NK-92 (cell line): ENCODE measurements around the gene RNF115.
"Not testable (repeated sequence)": the region's sequence is repeated elsewhere in the genome, so short reads cannot be mapped to it uniquely, and the experiment has no call there.

Experiments used
- DNase-seq: peaks from one replicate; lab custom pipeline; 2025; ENCODE audit not compliant: unreplicated experiment; lab: John Stamatoyannopoulos, UW

The RNF115 gene

DNA sequence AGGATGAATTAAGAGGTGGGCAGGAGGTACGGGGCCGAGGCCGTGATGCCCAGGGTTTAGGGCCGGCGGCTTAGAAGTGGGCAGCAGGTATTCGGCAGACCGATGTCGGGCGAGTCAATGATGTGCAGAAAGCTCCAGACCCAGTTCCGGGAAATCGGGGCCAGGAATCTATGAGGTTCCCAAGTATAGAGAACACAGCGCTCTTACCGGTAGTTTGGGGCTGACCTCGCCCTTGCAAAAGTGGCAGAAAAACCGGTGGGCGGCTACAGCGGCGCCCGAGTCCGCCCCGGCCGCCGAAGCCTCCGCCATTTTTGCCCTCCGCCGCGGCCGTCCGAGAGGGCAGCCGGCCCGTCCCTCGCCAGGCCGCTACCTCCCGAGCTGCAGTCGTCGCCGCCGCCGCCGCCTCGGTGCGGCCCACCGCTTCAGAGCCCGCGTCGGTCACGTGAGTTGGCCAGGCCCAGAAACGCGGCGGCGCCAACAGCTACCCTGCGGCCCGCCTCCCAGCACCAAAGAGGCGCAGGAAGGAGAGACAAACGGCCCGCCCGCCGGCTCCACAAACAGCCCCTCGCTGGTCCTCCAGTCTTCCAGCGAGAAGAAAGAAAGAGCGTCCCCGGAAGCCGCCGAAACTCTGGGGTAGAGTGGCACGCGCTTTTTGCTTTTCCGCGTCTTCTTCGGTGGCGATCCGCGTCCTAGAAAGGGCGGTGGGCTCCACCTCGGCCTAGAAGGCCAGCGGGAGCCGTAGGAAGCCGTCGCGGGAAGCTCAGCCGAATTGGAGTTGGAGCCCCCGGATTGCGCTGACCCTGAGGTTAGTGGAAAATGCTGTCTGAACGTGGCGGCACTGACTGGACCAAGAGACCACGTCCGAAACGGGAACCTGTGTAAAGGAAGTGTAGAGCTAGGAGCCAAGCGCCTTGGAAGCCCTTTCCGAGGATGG, at the start of gene RNF115, which contains the start of gene POLR3C:
RNF115 (minus strand) TSS at position 531 of the 934 bp plus-strand sequence; CDS start at position 309, 222 bp downstream.
POLR3C (plus strand) TSS at position 636 of the 934 bp plus-strand sequence. CDS start 1,577 bp downstream, outside the sequence.
- peak; percentile 21 for DNase-seq

DNA sequence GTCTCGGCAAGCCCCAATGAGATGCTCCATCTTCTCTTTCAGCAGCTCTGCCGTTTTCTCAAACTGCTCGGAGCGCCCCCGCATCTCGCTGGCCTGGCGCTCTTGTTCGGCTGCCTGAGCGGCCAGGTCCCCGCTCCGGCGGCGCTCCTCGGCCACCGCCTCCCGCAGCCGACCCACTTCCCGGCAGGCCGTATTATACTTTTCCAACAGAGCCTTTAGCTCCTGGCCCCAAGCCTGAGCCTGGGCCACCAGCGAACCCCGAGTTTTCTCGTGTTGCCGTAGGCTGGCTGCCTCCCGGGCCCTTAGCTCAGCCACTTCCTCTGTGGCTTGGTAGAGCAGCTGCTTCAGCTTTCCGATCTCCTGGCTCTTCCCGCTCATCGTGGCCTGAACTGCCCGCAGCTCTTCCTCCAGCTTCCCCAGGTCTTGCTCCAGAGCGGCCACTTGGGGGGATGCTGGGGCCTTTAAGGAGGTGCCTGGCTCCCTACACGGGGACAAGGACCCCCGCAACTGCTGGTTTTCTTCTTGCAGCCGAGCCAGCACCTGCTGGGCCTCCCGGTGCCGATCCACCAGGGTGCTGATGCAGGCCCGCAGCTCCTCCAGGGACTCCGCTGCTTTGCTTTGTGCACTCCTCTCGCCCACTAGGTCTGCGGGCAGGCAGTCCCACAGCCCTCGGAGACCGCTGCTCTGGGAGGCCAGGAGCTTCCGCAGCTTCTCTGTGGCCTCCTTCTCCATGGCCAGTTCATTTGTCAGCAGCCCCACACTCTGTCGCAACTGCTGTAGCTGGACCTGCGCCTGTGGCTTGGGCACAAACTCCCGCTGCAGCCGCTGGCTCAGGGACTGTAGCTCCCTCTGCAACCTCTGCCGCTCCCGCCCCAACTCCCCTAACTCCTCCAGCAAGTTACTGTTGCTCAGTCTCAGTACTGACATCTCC, 48.4 kb upstream of the RNF115 start:
- DNase-seq: no peak

DNA sequence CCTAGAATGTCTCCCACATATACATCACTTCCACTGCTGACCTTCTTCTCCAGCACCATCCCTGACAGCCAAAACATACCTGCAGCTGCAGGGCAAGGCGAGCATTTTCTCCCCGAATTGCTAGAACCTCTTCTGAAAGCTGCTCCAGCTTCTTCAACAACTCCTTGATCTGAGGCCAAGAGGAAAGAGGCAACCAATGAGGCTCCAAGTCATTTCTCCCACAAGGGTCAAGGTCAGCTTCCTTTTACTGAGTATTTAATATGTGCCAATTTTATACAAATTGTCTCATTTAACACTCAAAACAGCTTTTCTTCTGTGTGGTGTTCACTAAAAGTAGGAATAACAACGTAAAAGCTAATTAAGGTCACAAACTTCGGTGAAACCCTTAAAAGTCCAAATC, 44.3 kb upstream of the RNF115 start:
- no peak for DNase-seq

DNA sequence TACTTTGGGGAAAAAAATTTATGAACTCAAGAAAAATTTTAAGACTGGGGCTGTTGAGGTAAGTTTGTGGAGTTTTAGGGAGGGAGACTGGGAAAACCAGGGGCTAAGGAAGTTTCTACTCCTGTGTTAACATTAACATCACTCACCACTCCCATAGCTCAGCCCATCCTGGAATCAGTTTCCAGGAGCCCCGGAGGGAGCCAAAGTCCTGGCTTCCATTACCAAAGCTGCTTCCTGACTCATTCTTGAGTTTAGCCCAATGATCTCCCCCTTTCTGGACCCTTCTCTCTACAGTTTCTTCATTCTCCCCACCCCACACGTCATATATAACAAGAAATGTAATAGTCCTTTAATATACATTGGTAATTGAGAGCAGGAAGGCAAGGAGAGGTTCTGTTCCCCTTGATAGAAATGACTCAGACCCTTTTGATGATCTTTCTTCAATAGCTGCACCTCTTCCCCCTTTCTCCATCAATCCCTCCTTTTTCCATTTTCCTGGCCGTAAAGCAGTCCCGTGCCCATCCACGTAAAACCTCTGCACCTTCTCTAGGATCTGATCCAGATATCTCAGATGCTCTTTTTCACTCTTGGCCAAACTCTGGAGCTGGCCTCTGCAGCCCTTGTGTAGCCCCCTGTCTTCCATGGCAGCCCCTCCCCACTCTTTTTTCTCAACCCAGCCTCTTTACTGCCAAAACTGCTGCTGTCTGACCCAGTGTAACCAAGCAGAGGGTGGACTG, 39.6 kb upstream of the RNF115 start:
- no peak for DNase-seq

GRCh38 chr1:145859491-145860023, 35.7 kb upstream of the RNF115 start:
- no peak for DNase-seq

DNA sequence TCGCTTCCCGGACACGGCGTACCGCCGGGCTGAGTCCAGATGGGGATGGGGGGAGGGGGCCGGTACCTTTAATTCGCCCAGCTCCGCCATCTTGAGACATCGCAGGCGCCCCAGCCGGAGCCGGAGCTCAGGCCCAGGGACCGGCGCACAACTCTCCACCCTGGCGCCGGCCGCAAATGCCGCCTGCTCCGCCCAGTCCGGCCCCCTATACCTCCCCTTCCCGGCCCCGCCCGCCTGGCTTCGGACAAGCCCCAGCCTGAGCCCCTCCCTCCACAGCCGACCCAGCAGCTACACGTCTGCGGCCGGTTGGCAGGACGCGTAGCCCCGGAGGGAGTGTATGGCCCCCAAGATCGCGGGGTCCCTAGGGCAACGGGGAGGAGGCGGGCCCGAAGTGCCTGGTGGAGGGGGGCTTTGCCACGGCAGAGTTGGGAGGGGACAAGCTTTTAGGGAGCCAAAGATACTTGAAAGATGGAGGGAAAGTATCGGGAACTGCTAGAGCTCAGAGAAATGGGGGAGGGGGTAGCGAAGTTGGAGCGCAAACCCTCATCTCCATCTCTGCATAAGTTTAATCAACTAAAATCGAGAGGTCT, 35.1 kb upstream of the RNF115 start, which contains the start of gene PIAS3:
PIAS3 (minus strand) TSS at position 181 of the 590 bp plus-strand sequence; CDS start at position 90, 91 bp downstream.
- peak; percentile 34 for DNase-seq

DNA sequence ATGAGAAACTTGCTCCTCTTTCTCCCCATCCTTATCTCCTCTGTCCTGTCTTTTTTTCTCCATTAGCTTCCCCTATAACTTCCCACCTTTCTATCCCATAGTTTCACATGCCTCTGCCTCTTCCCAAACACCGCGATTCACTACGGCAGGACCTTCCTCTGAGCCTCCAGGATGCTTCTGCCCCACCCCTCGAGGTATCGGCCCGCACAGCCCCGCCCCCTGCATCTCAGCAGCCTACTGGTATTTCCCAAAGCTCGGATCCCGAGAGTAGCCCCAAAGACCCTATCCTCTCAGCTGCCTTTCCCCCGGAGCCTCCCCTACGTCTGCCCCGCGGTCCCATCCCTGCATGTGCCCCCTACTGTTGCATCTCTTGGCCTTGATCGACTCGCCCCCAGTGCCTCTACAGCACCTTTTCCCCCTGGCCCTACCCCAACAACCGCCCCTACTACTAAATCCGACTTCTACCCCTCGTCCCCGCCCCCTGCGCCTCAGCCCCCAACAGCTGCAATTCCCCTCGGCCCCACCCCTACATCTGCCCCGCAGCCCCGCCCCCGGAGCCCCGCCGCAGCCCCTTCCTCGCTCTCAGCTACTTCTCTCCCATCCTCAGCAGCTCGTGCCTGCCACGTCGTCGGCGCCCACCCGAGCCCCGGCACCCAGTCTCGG, 34.5 kb upstream of the RNF115 start:
- no peak for DNase-seq

GRCh38 chr1:145857170-145857569, 33.3 kb upstream of the RNF115 start:
- no peak for DNase-seq

GRCh38 chr1:145855426-145855948, 31.6 kb upstream of the RNF115 start:
- DNase-seq: no peak

GRCh38 chr1:145849356-145850160, 25.7 kb upstream of the RNF115 start:
- DNase-seq: no peak

DNA sequence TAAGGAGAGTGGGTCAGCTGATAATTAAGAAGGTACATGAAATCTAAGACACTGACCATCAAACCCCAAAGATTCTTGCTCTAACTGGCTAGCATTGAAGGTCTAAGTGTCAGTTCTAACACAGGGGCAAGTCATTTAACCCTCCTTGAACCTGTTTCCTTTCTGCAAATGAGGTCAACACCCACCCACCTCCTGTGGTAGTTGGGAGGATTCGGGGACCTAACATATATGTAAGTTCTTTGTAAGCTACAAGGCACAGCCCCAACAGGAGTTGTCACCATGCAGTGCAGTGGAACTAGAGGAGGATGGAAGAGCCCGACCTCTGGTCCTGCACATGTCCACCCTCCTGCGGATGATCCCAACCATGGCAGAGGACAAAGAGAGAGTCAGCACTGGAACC, 23.9 kb upstream of the RNF115 start:
- DNase-seq: no peak

DNA sequence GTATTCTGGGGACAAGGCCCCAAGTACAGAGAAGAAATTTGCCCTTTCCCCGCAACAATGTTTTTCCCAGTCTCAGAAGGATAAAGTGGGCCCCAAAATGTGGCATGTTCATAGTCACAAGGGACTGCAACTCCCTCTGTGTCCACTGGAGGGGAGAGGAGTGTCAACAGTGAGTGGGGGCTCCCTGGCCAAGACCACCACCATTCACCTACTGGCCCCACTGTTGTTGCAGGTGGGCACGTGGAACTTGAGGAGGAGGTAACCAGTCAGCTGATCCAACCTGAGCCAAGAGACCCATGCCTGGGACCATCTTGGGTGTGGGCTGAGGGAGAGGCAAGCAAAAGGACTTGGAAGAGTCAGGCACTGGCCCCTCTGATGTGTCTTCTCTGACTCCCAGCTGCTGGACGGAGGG, 22.3 kb upstream of the RNF115 start:
- no peak for DNase-seq

DNA sequence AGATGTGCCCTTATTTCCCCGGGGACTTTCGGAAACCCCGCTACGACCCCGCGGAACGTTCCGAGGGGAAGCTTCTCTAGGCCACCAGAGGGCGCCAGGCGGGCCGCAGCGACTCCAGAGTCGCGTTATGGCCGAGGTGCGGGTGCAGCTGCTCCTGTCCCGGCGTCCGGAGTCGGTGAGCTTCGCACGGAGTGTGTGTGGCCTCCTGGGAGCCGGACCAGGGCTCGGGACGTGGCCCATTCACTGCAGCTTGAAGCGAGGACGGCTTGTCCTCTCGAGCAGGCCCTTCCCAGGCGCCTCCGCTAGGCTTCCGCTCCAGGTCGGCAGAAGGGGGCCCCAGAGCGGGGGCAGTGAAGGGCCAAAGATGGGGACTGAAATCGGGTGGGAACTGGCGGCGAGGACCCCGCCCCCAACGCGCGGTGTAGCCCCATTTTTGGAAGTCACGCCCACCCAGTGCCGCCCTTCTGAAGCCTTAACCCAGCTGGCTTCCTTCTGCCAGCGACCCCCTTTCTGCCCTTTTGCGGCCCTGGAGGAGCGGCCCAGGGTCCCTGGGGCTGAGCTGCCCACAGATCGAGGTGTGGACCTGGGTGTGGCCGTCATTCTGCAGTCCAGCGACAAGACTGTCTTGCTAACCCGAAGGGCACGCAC, 21.7 kb upstream of the RNF115 start, which contains the start of gene NUDT17:
NUDT17 (plus strand) TSS at position 117 of the 648 bp plus-strand sequence; CDS start at position 128, 11 bp downstream.
- DNase-seq: no peak

DNA sequence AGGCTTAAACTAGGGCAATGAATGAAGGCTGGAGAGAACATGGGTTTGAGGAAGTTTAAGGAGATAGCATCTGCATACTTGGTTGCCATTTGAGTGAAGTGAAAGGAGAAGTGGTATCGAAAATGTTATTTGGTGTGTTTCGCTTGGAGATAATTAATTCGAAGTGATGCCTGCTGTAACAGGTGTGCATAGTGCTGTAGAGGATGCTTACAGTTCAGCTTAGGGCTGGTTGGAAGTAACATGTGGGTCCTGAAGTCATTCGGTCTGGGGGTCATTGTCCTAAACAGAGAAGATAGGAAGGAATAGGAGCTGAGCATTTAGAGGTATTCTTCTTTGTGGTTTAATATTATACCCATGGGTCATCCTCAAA, 21.2 kb upstream of the RNF115 start:
- DNase-seq: no peak

GRCh38 chr1:145843031-145843430, 19.1 kb upstream of the RNF115 start:
- DNase-seq: no peak

GRCh38 chr1:145837656-145838055, 13.8 kb upstream of the RNF115 start:
- DNase-seq: no peak

DNA sequence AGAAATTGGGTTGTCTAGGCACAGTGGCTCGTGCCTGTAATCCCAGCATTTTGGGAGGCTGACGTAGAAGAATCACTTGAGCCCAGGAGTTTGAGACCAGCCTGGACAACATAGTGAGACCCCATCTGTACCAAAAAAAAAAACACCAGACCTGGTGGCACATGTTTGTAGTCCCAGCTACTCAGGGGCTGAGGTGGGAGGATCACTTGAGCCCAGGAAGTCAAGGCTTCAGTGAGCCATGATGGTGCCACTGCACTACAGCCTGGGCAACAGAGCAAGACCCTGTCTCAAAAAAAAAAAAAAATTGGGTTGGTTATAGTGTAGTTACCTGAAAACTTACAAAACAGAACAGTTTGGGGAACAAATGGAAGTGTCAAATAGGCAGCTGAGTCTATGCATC, 6.9 kb upstream of the RNF115 start:
- not testable (repeated sequence) for DNase-seq
